ENCODE results near the gene MPP7.

MPP7 gene

GRCh38 chr10:28305553-28305952 is 2.7 kb upstream of the MPP7 start:
- DNase-seq = no peak

DNA sequence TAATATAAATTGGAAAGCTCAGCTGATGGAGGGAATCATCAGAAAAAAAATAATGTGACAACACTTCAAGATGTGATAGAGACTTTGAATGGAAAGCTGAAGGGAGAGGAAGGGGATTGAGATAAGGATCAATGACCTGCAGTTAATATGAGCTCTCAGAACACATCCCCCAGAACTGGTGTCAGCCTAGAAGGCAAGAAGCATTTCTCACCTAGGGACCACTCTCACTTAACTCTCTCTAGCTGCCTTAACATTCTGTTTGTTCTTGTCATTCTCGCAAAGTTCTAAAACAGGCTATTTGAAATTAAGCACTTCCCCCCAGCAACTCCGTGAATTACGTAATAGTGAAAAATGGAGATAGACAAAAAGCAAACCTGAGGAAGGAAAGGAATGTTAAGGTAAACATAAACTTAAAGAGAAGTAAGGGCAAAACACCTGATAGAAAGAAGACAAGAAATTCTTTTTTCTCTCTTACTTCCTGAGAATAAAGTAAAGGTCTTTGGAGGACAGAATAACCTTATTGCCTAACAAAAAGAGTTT is 1.2 kb upstream of the MPP7 start:
- no peak for DNase-seq

DNA sequence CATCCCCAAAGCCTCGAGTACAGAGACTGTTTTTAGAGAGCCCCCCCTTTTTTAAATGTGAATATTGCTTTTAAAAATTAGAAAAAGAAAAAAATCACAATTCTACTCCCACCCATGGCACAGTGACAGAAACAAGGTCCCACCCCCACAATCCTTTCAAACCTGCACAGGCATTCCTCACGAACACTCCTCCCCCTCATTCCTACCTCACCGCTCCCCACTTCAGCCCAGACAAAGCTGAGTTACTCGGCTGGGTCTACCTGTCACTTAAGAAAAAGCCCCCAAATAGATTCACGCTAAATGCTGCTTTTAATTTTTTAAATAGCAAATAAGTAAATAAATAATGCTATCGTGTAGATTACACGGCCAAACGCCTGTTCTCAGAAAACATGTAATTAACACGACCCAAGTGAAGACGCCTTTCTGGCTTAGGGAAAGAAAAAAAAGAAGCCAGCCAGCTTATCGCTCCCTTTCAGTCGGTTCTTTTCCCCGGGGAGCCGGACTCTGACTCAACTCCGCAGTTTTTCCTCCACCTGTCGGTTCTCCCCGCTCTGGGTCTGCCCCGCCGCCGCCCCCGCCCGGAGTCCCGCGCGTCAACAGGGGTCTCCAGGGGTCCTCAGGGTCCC is 739 bp downstream of the MPP7 start:
- peak in 3 of 14 donors; percentile 30 to 68 (median 34) for DNase-seq

GRCh38 chr10:28300027-28300426 is 2.8 kb downstream of the MPP7 start:
- no peak for DNase-seq

DNA sequence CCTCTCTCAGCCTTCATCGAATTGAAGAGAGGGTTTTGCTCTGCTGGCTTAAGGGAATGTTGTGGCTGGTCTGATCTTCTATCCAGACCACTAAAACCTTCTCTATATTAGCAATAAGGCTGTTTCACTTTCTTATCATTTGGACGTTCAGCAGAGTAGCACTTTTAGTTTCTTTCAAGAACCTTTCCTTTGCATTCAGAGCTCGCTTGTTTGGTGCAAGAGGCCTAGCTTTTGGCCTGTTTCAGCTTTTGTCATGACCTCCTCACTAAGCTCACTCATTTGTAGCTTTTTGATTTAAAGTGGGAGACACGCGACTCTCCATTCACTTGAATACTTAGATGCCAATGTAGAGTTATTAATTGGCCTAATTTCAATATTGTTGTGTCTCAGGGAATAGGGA is 3.9 kb downstream of the MPP7 start:
- DNase-seq = no peak

DNA sequence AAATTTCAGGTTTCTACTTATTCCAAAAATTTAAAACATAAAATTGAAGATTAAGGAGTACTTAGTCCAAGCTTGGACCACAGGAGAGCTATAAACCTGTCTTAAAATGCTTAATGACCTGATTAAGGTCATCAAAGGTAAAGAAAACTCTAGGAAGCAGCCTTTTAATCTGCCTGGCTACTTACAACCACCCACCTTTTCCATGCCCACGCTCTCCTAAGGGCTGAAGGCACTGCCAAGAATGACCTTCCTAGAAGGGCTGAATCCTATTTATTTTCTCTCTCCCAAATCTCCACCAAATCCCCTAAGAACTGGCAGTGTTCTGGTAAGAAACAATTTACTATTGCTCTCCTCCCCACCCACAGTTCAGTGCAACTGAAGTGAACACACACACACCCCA is 6.8 kb downstream of the MPP7 start:
- no peak for DNase-seq

- no peak for DNase-seq
Measured at GRCh38 chr10:28295336-28295735, 7.5 kb downstream of the MPP7 start.

DNA sequence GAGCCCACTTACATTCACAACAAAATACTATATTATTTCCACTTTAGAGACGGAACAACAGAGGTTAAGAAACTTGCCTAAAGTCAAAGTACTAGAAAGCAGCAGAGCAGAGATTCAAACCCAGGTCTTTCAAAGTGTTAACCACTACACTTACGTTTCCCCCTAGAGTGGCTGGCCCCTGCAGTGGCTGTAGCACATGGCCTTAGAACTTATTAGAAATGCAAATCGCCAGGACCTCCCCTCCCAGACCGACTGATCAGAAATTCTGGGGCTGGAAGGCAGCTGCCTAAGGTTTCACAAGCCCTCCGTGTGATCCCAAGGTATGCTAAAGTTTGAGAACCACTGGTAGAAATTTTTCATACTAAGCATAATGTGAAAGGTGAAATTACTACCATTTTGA is 8.1 kb downstream of the MPP7 start:
- no peak for DNase-seq

DNA sequence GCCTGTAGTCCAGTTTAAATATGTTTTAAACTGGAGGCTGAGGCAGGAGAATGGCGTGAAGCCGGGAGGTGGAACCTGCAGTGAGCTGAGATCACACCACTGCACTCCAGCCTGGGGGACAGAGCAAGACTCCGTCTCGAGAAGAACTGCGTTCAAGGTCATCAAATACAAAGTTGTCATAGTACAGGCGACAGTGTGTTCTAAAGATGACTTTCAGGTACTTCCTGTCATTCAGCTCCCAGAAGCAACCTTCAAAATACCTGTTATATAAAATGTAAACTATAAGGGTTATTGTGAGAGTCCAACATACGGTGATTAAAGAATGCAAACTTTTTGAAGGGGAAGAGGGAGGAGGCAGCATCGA is 8.7 kb downstream of the MPP7 start:
- no peak for DNase-seq

- no peak for DNase-seq
Measured at GRCh38 chr10:28293236-28294168, 9.4 kb downstream of the MPP7 start.

- no peak for DNase-seq
Measured at GRCh38 chr10:28291881-28292297, 11.0 kb downstream of the MPP7 start.

DNA sequence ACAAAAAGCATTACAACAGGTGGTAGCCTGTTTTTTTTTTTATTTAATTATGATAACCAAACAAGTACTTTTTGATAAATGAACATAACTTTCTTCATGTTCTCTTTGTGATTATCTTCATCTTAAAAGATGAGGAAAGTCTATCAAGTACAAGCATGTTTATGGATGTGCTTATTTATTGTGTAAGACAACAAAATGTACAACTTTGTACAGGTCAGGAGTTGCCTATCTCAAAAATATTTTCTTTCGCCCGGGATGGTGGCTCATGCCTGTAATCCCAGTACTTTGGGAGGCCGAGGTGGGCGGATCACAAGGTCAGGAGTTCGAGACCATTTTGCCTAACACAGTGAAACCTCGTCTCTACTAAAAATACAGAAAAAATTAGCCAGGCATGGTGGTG is 17.0 kb downstream of the MPP7 start:
- DNase-seq = no peak

GRCh38 chr10:28284126-28284525 is 18.7 kb downstream of the MPP7 start:
- no peak for DNase-seq

DNA sequence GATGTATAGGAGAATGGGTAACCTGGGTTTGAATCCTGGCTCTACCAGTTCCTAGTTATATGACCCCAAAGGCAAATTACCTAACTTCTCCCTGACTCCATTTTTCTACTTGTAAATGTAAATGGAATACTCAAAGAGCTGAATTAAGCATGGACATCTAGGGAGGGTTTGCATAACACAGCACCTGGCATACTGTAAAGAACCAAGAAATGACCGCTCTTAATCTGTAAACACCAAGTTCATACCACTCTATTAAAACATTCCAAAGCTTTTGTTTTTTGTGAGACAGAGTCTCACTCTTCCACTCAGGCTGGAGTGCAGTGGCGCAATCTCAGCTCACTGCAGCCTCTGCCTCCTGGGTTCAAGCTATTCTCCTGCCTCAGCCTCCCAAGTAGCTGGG is 19.6 kb downstream of the MPP7 start:
- no peak for DNase-seq

DNA sequence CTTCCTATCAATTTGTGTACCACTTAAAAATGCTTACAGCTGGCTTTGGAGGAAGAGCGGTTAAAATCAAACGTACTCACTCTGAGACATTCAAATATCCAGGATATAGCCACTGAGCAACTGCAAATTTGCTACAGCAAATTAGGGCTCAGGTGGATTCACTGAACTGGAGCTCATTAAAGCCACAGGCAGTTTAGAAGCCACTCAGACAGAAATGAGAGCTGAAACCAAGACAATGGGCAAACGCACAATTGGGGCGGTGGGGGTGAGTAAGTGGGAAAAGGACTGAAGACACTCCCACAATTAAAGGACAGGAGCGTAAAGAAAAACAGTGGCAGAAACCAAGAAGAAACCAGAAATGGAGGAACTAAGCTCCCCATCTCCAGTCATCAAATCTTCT is 20.5 kb downstream of the MPP7 start:
- no peak for DNase-seq

DNA sequence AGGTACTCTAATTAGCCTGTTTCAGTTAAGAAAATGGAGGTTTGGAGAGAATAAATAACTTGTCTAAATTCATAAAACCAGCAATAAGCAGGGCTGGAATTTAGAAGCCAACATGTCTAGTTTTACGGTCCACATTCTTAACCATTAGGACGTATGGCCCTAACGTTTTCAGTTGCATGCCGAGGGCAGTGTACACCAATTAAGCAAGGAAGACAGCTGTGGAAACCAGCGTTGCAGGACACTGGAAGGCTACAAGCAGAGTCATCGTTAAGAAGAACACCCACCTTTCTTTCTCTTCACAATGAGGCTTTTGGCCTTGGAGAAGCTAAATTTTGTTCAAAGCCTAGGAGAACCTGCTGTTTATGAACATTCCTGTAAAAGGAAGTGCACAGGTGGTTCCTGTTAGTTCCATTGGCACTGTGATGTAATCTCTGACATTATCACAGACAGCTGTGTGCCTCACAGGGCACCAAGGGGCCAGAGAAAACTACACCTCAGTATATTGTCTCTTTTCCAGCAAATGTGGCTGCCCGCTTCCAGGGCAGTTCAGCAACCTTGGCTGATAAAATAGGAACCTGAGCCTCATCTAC is 21.0 kb downstream of the MPP7 start:
- no peak for DNase-seq

DNA sequence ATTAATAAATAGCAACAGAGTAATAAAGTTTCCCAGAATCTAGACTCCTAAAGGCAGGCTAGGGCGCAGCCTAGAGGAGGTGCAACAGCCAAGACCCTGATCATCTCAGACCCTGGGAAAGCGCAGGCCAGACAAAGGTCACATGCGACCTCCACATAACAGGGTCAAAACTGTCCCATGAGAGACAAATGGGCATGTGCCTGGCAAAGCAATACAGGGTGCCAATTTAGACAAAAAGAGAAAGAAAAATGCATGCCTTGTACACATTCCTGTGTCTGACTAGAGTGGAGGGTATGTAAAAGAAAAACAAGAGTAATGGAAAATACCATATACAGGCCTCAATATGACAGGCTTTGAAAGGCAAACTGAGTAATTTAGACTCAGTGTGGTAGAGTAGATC is 22.2 kb downstream of the MPP7 start:
- DNase-seq = no peak

DNA sequence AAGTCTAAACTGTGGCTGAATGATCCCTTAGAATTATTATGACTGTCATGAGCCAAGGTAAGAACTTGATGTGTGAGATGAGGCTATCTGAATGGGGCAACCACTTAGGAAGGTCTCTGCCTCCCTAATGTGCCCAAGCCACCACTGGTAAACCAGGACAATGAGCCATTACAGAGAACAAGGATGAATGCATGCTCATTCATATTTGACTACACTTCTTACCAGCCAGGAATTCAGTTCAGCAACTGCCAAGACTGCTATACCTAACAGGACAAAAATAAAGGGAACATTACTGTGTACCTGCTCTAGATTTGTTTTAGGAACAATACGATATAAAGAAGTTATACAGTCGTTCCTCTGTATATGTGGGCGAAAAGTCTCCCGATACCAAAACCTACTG is 23.0 kb downstream of the MPP7 start:
- no peak for DNase-seq

GRCh38 chr10:28278842-28279241 is 24.0 kb downstream of the MPP7 start:
- DNase-seq = no peak

- DNase-seq = no peak
Measured at GRCh38 chr10:28276384-28276783, 26.5 kb downstream of the MPP7 start.

DNA sequence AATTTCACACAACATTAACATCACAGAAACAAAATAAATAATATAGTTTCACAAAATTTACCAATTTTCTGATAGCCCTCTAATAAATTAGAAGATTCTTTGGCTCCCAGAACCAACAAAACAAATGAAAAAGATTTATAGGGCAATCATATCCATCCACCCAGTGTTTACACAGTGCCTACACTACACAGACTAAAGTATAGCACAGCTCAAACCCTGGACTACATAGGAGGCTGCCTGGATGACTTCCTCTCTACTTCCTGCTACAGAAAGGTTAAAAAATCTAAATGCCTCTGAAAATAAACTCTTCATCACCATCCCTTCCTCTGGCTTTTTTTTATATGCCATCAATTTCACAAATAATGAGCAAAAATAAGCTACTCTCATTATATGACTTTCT is 28.4 kb downstream of the MPP7 start:
- DNase-seq = no peak

DNA sequence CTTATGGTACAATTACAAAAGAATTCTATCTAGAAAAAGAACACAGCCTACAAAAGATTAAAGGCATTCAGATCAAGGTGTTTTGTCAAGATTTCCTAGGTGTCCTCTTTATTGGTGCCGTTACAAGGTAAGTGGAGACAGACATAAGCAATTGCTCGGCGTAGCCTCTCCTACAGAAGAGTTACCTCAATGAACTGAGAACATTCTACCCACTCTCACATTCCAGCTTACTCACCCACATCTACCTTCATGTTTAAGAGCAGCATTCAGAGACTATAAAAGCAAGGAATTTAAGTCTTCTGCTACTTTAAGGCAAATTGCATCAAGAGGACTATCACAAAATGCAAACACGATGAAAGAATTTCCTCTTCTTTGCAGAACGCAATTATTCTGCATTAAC is 29.5 kb downstream of the MPP7 start:
- no peak for DNase-seq

- no peak for DNase-seq
Measured at GRCh38 chr10:28269842-28270456, 32.9 kb downstream of the MPP7 start.
